Right ventricle myocardium superior (tissue), 1 donor: ENCODE results near the gene APBA1. TPM values are rescaled to one million over a fixed set of nuclear protein-coding genes. Genes with fewer than 3 reads are reported as not detected.

Experiments
- total RNA-seq: library from RNA; stranded (reverse); fragmentation: NEBNext Ultra II Directional; extraction: Animal tissue kit (Norgen Biotek cat#: 25700); gene quantifications from one replicate; pipeline ENCODE4 v1.2.1, GENCODE V29; 2021
- donor health status: DM: no; HTN: yes; CAD: no; lungs with severe emphysema.

Gene APBA1
- total RNA-seq, 1 donor from 2014 or later = 2.0 TPM

Other genes with a start within 250 kb of the APBA1 start
- 22.5 TPM for gene PTAR1, start 87.6 kb upstream of the APBA1 start, total RNA-seq
- not detected for gene CFAP95, start 148.4 kb upstream of the APBA1 start, total RNA-seq